Fibroblast of pulmonary artery (primary cell): ENCODE results near the gene TSACC.

Experiments
- DNase-seq: peaks from one replicate; pipeline ENCODE4 v3.0.0-alpha.2; 2010; ENCODE audit warnings: low read depth
- H3K4me3 ChIP-seq: replicated peaks from 2 replicates; pipeline ENCODE4 v1.5.1; 2011; ENCODE audit warnings: low read depth, mild to moderate bottlenecking, control low read depth, low read length, moderate library complexity
- CTCF ChIP-seq: IDR thresholded peaks from 2 replicates; pipeline ENCODE4 v1.5.1; 2011; ENCODE audit warnings: mild to moderate bottlenecking, control low read depth, low read length, inconsistent platforms; ENCODE audit errors: missing control alignments

TSACC gene

GRCh38 chr1:156359249-156359648 lies 20.9 kb downstream of the TSACC start:
- no peak for TF ChIP-seq CTCF
- no peak for DNase-seq
- no peak overlapping the region for H3K4me3 ChIP-seq

- DNase-seq = peak; percentile 25
- TF ChIP-seq CTCF = peak; percentile 43
- H3K4me3 ChIP-seq = no peak overlapping the region
Observed at GRCh38 chr1:156359973-156360372, 21.6 kb downstream of the TSACC start.

GRCh38 chr1:156360534-156360933 lies 22.2 kb downstream of the TSACC start:
- DNase-seq = no peak
- no peak overlapping the region for H3K4me3 ChIP-seq
- TF ChIP-seq CTCF = no peak

GRCh38 chr1:156365754-156366153 lies 27.4 kb downstream of the TSACC start:
- DNase-seq = no peak
- H3K4me3 ChIP-seq = no peak overlapping the region
- no peak for TF ChIP-seq CTCF

GRCh38 chr1:156366378-156367166 lies 28.2 kb downstream of the TSACC start:
- DNase-seq = no peak
- no peak overlapping the region for H3K4me3 ChIP-seq
- no peak for TF ChIP-seq CTCF

GRCh38 chr1:156367383-156368156 lies 29.2 kb downstream of the TSACC start:
- no peak for TF ChIP-seq CTCF
- no peak for DNase-seq
- H3K4me3 ChIP-seq = no peak overlapping the region
